H1 (cell line): ENCODE data around the gene ATP13A2. TPM values are rescaled to one million over a fixed set of nuclear protein-coding genes. Genes with fewer than 3 reads are reported as not detected.

Source experiments
- CTCF ChIA-PET: fragments of 300-600 bp; sonication (Branson Sonifier 250); formaldehyde crosslinking; loops from one replicate; lab custom pipeline; 2021; ENCODE audit not compliant: partially characterized antibody; lab: Charles Lee
- POLR2A ChIA-PET: fragments of 300-600 bp; sonication (Branson Sonifier 250); formaldehyde crosslinking; loops from one replicate; lab custom pipeline; 2021; ENCODE audit warnings: inconsistent platforms; ENCODE audit not compliant: partially characterized antibody; lab: Charles Lee
- DNase-seq, 2 experiments: peaks; one replicate each; pipeline versions ENCODE4 v3.0.0 to v3.0.0-alpha.2; 2010 to 2022; ENCODE audit warnings: low spot score in 2 of 2, low read depth in 1 of 2, mixed read lengths in 1 of 2
- FAIRE-seq: peaks from 2 replicates; lab custom pipeline; 2011; peaks lifted over from hg19 to GRCh38; lab: Jason Lieb, UNC
- H2AFZ ChIP-seq: 2 replicates; pipeline ENCODE4 v1.8.1; 2012; ENCODE audit warnings: low read length, inconsistent platforms
- H2AK5ac ChIP-seq: 2 replicates; pipeline ENCODE4 v1.6.1; 2013; ENCODE audit warnings: low read depth, low read length
- H2BK120ac ChIP-seq: replicated peaks from 2 replicates; pipeline ENCODE3; 2013; ENCODE audit warnings: low read depth, low read length, inconsistent platforms
- H2BK12ac ChIP-seq: 2 replicates; pipeline ENCODE4 v1.6.1; 2013; ENCODE audit warnings: low read depth, low read length
- H2BK15ac ChIP-seq: 2 replicates; pipeline ENCODE4 v1.6.1; 2013; ENCODE audit warnings: low read length
- H2BK20ac ChIP-seq: 2 replicates; pipeline ENCODE4 v1.6.1; 2013; ENCODE audit warnings: low read length
- H2BK5ac ChIP-seq: 2 replicates; pipeline ENCODE4 v1.6.1; 2013; ENCODE audit warnings: low read depth, low read length
- H3K14ac ChIP-seq: 2 replicates; pipeline ENCODE4 v1.6.1; 2013; ENCODE audit warnings: inconsistent platforms; ENCODE audit not compliant: insufficient read length
- H3K18ac ChIP-seq: 2 replicates; pipeline ENCODE4 v1.6.1; 2013; ENCODE audit warnings: low read length; ENCODE audit errors: extremely low read depth
- H3K23ac ChIP-seq: 2 replicates; pipeline ENCODE4 v1.6.1; 2013; ENCODE audit warnings: inconsistent platforms; ENCODE audit not compliant: insufficient read length
- H3K23me2 ChIP-seq: 2 replicates; pipeline ENCODE4 v1.6.1; 2013; ENCODE audit warnings: low read depth, low read length
- H3K27ac ChIP-seq: 2 replicates; pipeline ENCODE4 v1.6.1; 2011; ENCODE audit warnings: low read depth, low read length, inconsistent platforms
- H3K27me3 ChIP-seq, 4 experiments: replicated peaks in 1 of 4; 1 replicate in 1 of 4; 2 replicates in 3 of 4; pipeline versions ENCODE4 v1.6.1 to v1.8.1; 2011 to 2013; ENCODE audit warnings: low read length in 3 of 4, mild to moderate bottlenecking in 3 of 4, inconsistent platforms in 2 of 4, mixed read lengths in 2 of 4, moderate library complexity in 1 of 4; ENCODE audit not compliant: control insufficient read depth in 3 of 4, insufficient read depth in 3 of 4; ENCODE audit errors: extremely low read depth in 1 of 4
- H3K36me3 ChIP-seq, 4 experiments: 2 replicates each; pipeline versions ENCODE4 v1.6.1 to v1.8.1; 2011 to 2013; ENCODE audit warnings: mild to moderate bottlenecking in 4 of 4, low read length in 3 of 4, moderate library complexity in 2 of 4, control low read depth in 1 of 4, inconsistent platforms in 1 of 4; ENCODE audit not compliant: insufficient read depth in 4 of 4, control insufficient read depth in 2 of 4
- H3K4ac ChIP-seq: replicated peaks from 2 replicates; pipeline ENCODE3; 2013; ENCODE audit warnings: low read length, low read depth, mixed read lengths, inconsistent platforms; ENCODE audit not compliant: insufficient read length
- H3K4me1 ChIP-seq, 4 experiments: replicated peaks in 1 of 4; 1 replicate in 1 of 4; 2 replicates in 3 of 4; pipeline versions ENCODE4 v1.6.1 to v1.8.1; 2011 to 2013; ENCODE audit warnings: low read length in 3 of 4, inconsistent platforms in 2 of 4, mixed read lengths in 1 of 4; ENCODE audit not compliant: insufficient read depth in 4 of 4, control insufficient read depth in 3 of 4
- H3K4me2 ChIP-seq, 2 experiments: 2 replicates each; pipeline versions ENCODE4 v1.6.1 to v1.8.1; 2011 to 2013; ENCODE audit warnings: low read depth in 2 of 2, low read length in 2 of 2, control low read depth in 1 of 2, inconsistent platforms in 1 of 2, mild to moderate bottlenecking in 1 of 2; ENCODE audit not compliant: insufficient read depth in 1 of 2
- H3K4me3 ChIP-seq, 4 experiments: fragments of 200-600, 300-600 bp in 1 of 4; sonication (generic), shearing (Covaris generic), sonication (Bioruptor Twin) in 1 of 4; 2 replicates each; pipeline versions ENCODE4 v1.5.1 to v1.8.1; 2011 to 2016; ENCODE audit warnings: low read length in 4 of 4, low read depth in 3 of 4, control low read depth in 2 of 4, inconsistent platforms in 2 of 4, mild to moderate bottlenecking in 2 of 4, mixed read lengths in 1 of 4, moderate library complexity in 1 of 4; ENCODE audit not compliant: insufficient read depth in 2 of 4; ENCODE audit errors: extremely low read depth in 1 of 4
- H3K56ac ChIP-seq: replicated peaks from 2 replicates; pipeline ENCODE3; 2013; ENCODE audit warnings: low read depth, mild to moderate bottlenecking, mixed read lengths, low read length, inconsistent platforms; ENCODE audit not compliant: insufficient read length
- H3K79me1 ChIP-seq: 2 replicates; pipeline ENCODE4 v1.6.1; 2013; ENCODE audit warnings: low read depth, low read length, control low read depth
- H3K79me2 ChIP-seq, 2 experiments: 2 replicates each; pipeline versions ENCODE4 v1.6.1 to v1.8.1; 2012 to 2013; ENCODE audit warnings: low read length in 2 of 2, mild to moderate bottlenecking in 2 of 2, inconsistent platforms in 1 of 2; ENCODE audit not compliant: insufficient read depth in 2 of 2, control insufficient read depth in 1 of 2
- H3K9ac ChIP-seq, 4 experiments: replicated peaks in 1 of 4; 1 replicate in 1 of 4; 2 replicates in 3 of 4; pipeline versions ENCODE4 v1.6.1 to v1.8.1; 2011 to 2013; ENCODE audit warnings: low read depth in 3 of 4, low read length in 3 of 4, control low read depth in 2 of 4, mild to moderate bottlenecking in 2 of 4, moderate library complexity in 2 of 4, inconsistent platforms in 1 of 4; ENCODE audit errors: extremely low read depth in 1 of 4
- H3K9me3 ChIP-seq, 2 experiments: 2 replicates each; pipeline versions ENCODE4 v1.6.1 to v1.8.1; 2012 to 2013; ENCODE audit warnings: mild to moderate bottlenecking in 2 of 2, moderate library complexity in 2 of 2, control low read depth in 1 of 2, inconsistent platforms in 1 of 2, low read depth in 1 of 2, low read length in 1 of 2, mixed read lengths in 1 of 2; ENCODE audit not compliant: insufficient read depth in 2 of 2
- H4K20me1 ChIP-seq, 2 experiments: replicated peaks in 1 of 2; 2 replicates each; pipeline versions ENCODE3 to v1.8.1; 2011 to 2013; ENCODE audit warnings: inconsistent platforms in 2 of 2, low read length in 2 of 2, mild to moderate bottlenecking in 1 of 2; ENCODE audit not compliant: insufficient read depth in 2 of 2, control insufficient read depth in 1 of 2
- H4K5ac ChIP-seq: 2 replicates; pipeline ENCODE4 v1.6.1; 2013; ENCODE audit warnings: low read length, low read depth, mixed read lengths, inconsistent platforms; ENCODE audit not compliant: insufficient read length
- H4K8ac ChIP-seq: 2 replicates; pipeline ENCODE4 v1.8.0; 2013; ENCODE audit warnings: mild to moderate bottlenecking, moderate library complexity, low read length, inconsistent platforms; ENCODE audit not compliant: insufficient read depth; ENCODE audit errors: extremely low read depth
- H4K91ac ChIP-seq: replicated peaks from 2 replicates; pipeline ENCODE3; 2013; ENCODE audit warnings: low read length, mixed read lengths, inconsistent platforms; ENCODE audit not compliant: insufficient read length
- ASH2L ChIP-seq: fragments of 200-600, 300-600 bp; sonication (generic); IDR thresholded peaks from one replicate; pipeline ENCODE4 v1.7.1; 2017; ENCODE audit warnings: low read length
- BACH1 ChIP-seq: IDR thresholded peaks from 2 replicates; pipeline ENCODE4 v1.6.1; 2012; ENCODE audit warnings: low read length, improper control_type of control experiment
- CEBPB ChIP-seq: IDR thresholded peaks from 2 replicates; pipeline ENCODE4 v1.6.1; 2012; ENCODE audit warnings: low read depth, low read length
- CREB1 ChIP-seq: IDR thresholded peaks from 2 replicates; pipeline ENCODE4 v1.6.1; 2012; ENCODE audit warnings: inconsistent platforms
- CTBP2 ChIP-seq: IDR thresholded peaks from 2 replicates; pipeline ENCODE4 v1.7.0; 2011; ENCODE audit warnings: borderline replicate concordance, mild to moderate bottlenecking, moderate library complexity, mixed read lengths, low read length; ENCODE audit not compliant: insufficient read depth, insufficient read length
- EZH2 ChIP-seq: fragments of 200-600 bp; sonication (generic); IDR thresholded peaks from 2 replicates; pipeline ENCODE4 v1.7.1; 2012; ENCODE audit warnings: low read depth, mild to moderate bottlenecking, moderate library complexity, low read length, inconsistent platforms; ENCODE audit not compliant: severe bottlenecking
- KDM1A ChIP-seq: fragments of 200-600, 300-600 bp; sonication (generic); IDR thresholded peaks from 2 replicates; pipeline ENCODE4 v1.7.1; 2016; ENCODE audit warnings: mild to moderate bottlenecking, low read length, borderline replicate concordance
- POLR2AphosphoS5 ChIP-seq: IDR thresholded peaks from 2 replicates; pipeline ENCODE4 v1.6.1; 2011; ENCODE audit warnings: low read depth, low read length
- RXRA ChIP-seq: IDR thresholded peaks from 2 replicates; pipeline ENCODE4 v1.6.1; 2011; ENCODE audit warnings: low read depth, mild to moderate bottlenecking, low read length, moderate library complexity; ENCODE audit not compliant: insufficient read depth
- SIN3A ChIP-seq, 2 experiments: IDR thresholded peaks in 1 of 2; conservative IDR thresholded peaks in 1 of 2; 2 replicates each; pipeline ENCODE4 v1.6.1; 2011 to 2012; ENCODE audit warnings: low read length in 2 of 2, improper control_type of control experiment in 1 of 2, low read depth in 1 of 2, mild to moderate bottlenecking in 1 of 2
- SP1 ChIP-seq: IDR thresholded peaks from 2 replicates; pipeline ENCODE4 v1.6.1; 2011; ENCODE audit warnings: low read depth, low read length
- SP2 ChIP-seq: IDR thresholded peaks from 2 replicates; pipeline ENCODE4 v1.6.1; 2012; ENCODE audit warnings: mild to moderate bottlenecking, low read length, inconsistent platforms
- SRF ChIP-seq: IDR thresholded peaks from 2 replicates; pipeline ENCODE4 v1.6.1; 2011; ENCODE audit warnings: mild to moderate bottlenecking, low read depth, low read length, moderate library complexity
- TAF1 ChIP-seq: IDR thresholded peaks from 2 replicates; pipeline ENCODE4 v1.6.1; 2011; ENCODE audit warnings: mild to moderate bottlenecking, low read depth, low read length
- TBP ChIP-seq: IDR thresholded peaks from 2 replicates; pipeline ENCODE4 v1.6.1; 2011; ENCODE audit warnings: low read depth, low read length, improper control_type of control experiment
- TEAD4 ChIP-seq: IDR thresholded peaks from 2 replicates; pipeline ENCODE4 v1.6.1; 2012; ENCODE audit warnings: low read depth, low read length, inconsistent platforms, mixed read lengths
- WGBS, 2 experiments: shearing (Covaris generic) in 1 of 2; methylation state at CpG; one replicate each; pipeline versions ENCODE4 v1.1.6 to v1.1.7; 2013 to 2015; ENCODE audit warnings: low lambda C conversion rate in 2 of 2, mixed read lengths in 2 of 2, inconsistent platforms in 1 of 2, low coverage in 1 of 2, missing lambda C conversion rate in 1 of 2; ENCODE audit not compliant: insufficient replicate concordance in 2 of 2, insufficient coverage in 1 of 2, insufficient read length in 1 of 2; ENCODE audit errors: extremely low coverage in 1 of 2, missing lambda C conversion rate in 1 of 2; 5-methylcytosine and 5-hydroxymethylcytosine counted together
- polyA plus RNA-seq, 7 experiments: library from polyadenylated mRNA; depleted of rRNA in 3 of 7; stranded (reverse) in 5 of 7; unstranded in 2 of 7; fragments of >200 nt in 5 of 7; fragments of 200-250 nt in 2 of 7; gene quantifications; 1 replicate in 5 of 7; 2 replicates in 1 of 7; 4 replicates in 1 of 7; pipeline versions ENCODE4 v1.2.1 to v1.2.3, GENCODE V29; 2011 to 2013; ENCODE audit warnings: missing spikeins in 2 of 7, mixed read lengths in 2 of 7
- total RNA-seq: library from RNA; stranded (reverse); fragmentation: NEBNext Ultra II Directional; extraction: Animal tissue kit (Norgen Biotek cat#: 25700); gene quantifications from 2 replicates; pipeline ENCODE4 v1.2.1, GENCODE V29; 2021

Gene ATP13A2
- total and polyA plus RNA-seq, 2 of the 8 experiments (the other 6 are each of a cell fraction or from before 2014, with no cell fraction given), result 82.1 to 83.6 TPM

DNA sequence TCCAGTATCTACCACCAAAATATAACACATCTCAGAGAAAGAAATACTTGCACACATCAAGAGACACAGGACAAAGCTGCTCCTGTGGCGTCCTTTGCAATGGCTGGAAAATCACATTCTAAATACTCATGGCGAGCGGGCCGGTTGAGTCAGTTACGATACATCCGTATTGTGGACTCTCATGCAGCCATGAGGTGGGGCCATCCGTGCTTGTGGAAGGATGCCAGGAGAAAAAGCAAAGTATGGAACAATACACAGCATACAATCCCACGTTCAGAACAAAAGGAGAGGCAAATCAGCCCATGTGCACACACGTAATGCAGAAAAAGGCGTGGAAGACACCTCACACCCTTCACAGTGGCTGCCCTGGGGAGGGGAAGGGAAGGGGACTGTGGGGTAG lies 13.1 kb downstream of the ATP13A2 start:
- Histone ChIP-seq H3K27ac (no peak overlapping the region), H2AK5ac (no peak overlapping the region), H3K36me3 (peaks cover 2 to 39% (median 19%) of the 10 kb centered on the region in 4 experiments; a peak in 7 of 8 replicates), H2BK5ac (no peak overlapping the region), H3K56ac (no peak overlapping the region), H3K18ac (no peak overlapping the region), H4K91ac (no peak overlapping the region), H2BK15ac (no peak overlapping the region), H2BK12ac (no peak overlapping the region), H3K23me2 (no peaks in the 10 kb centered on the region), H4K20me1 (peaks cover 0 to 7% of the 10 kb centered on the region in 2 experiments), H4K5ac (no peak overlapping the region), H3K4me2 (no peak overlapping the region), H3K4me3 (no peak overlapping the region), H3K4me1 (no peaks in the 10 kb centered on the region), H3K4ac (no peak overlapping the region), H3K79me1 (no peaks in the 10 kb centered on the region), H2BK20ac (no peak overlapping the region), H3K9ac (no peak overlapping the region), H3K23ac (no peak overlapping the region), H3K27me3 (no peaks in the 10 kb centered on the region), H2BK120ac (no peak overlapping the region), H3K79me2 (no peaks in the 10 kb centered on the region), H4K8ac (no peak overlapping the region), H2AFZ (no peak overlapping the region), H3K9me3 (no peaks in the 10 kb centered on the region), H3K14ac (no peak overlapping the region)
- POLR2A ChIA-PET, result no interaction called here
- 93% methylated on average over 10 of the region's 10 CpGs; no CpG with 5 or more reads in 1 of the 2 experiments for WGBS, 2 experiments
- DNase-seq (no peak), FAIRE-seq (no peak)
- CTCF ChIA-PET, result interaction anchor here (0.6 to 11.4 kb wide), 5 partner anchors 11 to 47 kb away, joined by 3 to 164 read pairs (median 7); partner anchors contain the start of gene MFAP2
- no peak for TF ChIP-seq SIN3A (conservative IDR thresholded peaks at IDR 0.05 in 1 of 2, IDR thresholded peaks at IDR 0.05 in 1 of 2; ENCODE audit: low read depth in 1 of 2, low read length in 2 of 2)
- no peak for TF ChIP-seq CEBPB
- TF ChIP-seq TAF1, result no peak
- TF ChIP-seq EZH2, result no peak
- no peak for TF ChIP-seq BACH1
- no peak for TF ChIP-seq RXRA
- TF ChIP-seq SP2, result no peak
- no peak for TF ChIP-seq SRF
- TF ChIP-seq KDM1A, result no peak
- TF ChIP-seq POLR2AphosphoS5, result no peak
- no peak for TF ChIP-seq ASH2L
- no peak for TF ChIP-seq CTBP2
- no peak for TF ChIP-seq TBP
- TF ChIP-seq CREB1, result no peak
- TF ChIP-seq SP1, result no peak
- TF ChIP-seq TEAD4, result no peak
